NK-92 (cell line): ENCODE measurements around the gene PPP1R37.
"Not testable (repeated sequence)": the region's sequence is repeated elsewhere in the genome, so short reads cannot be mapped to it uniquely, and the experiment has no call there.

Source experiments
- DNase-seq: peaks from one replicate; lab custom pipeline; 2025; ENCODE audit not compliant: unreplicated experiment; lab: John Stamatoyannopoulos, UW

The PPP1R37 gene

GRCh38 chr19:45094707-45095106, 1.7 kb downstream of the PPP1R37 start:
- no peak for DNase-seq

GRCh38 chr19:45095496-45096413, 2.8 kb downstream of the PPP1R37 start:
- no peak for DNase-seq

- DNase-seq: no peak
Measured at GRCh38 chr19:45096700-45097099, 3.7 kb downstream of the PPP1R37 start.

- DNase-seq: no peak
Measured at GRCh38 chr19:45097450-45097775, 4.4 kb downstream of the PPP1R37 start.

- no peak for DNase-seq
Measured at GRCh38 chr19:45097776-45098520, 5.0 kb downstream of the PPP1R37 start.

GRCh38 chr19:45098521-45099466, 5.8 kb downstream of the PPP1R37 start:
- no peak for DNase-seq

GRCh38 chr19:45099467-45100191, 6.7 kb downstream of the PPP1R37 start:
- no peak for DNase-seq

GRCh38 chr19:45100201-45100600, 7.2 kb downstream of the PPP1R37 start:
- DNase-seq: no peak

- no peak for DNase-seq
Measured at GRCh38 chr19:45100846-45101252, 7.9 kb downstream of the PPP1R37 start.

- no peak for DNase-seq
Measured at GRCh38 chr19:45101806-45102205, 8.8 kb downstream of the PPP1R37 start.

GRCh38 chr19:45102481-45102880, 9.5 kb downstream of the PPP1R37 start:
- DNase-seq: no peak

GRCh38 chr19:45103156-45103507, 10.2 kb downstream of the PPP1R37 start:
- DNase-seq: no peak

GRCh38 chr19:45103508-45104319, 10.7 kb downstream of the PPP1R37 start:
- DNase-seq: no peak

GRCh38 chr19:45104658-45105349, 11.8 kb downstream of the PPP1R37 start:
- DNase-seq: no peak

GRCh38 chr19:45106363-45106762, 13.4 kb downstream of the PPP1R37 start:
- DNase-seq: not testable (repeated sequence)

GRCh38 chr19:45107621-45108150, 14.7 kb downstream of the PPP1R37 start:
- no peak for DNase-seq

GRCh38 chr19:45110851-45111266, 17.9 kb downstream of the PPP1R37 start:
- DNase-seq: no peak

- no peak for DNase-seq
Measured at GRCh38 chr19:45112111-45112827, 19.3 kb downstream of the PPP1R37 start.
